ENCODE results near the gene ZFP36.

- TF ChIP-seq CTCF (IDR thresholded peaks at IDR 0.05) (no peak), POLR2A (IDR thresholded peaks at IDR 0.05) (no peak)
Measured at GRCh38 chr19:39432677-39433025, 26.0 kb downstream of the ZFP36 start.

All from vagina (tissue), 2 donors.